ENCODE measurements around the gene EXOC6. TPM values are rescaled to one million over a fixed set of nuclear protein-coding genes. Genes with fewer than 3 reads are reported as not detected.

The EXOC6 gene
- total and polyA plus RNA-seq, 10 of the 15 experiments (the other 5 are each of a cell fraction or from before 2014, with no cell fraction given) = 7.6 to 53.8 (median 13.3) TPM

DNA sequence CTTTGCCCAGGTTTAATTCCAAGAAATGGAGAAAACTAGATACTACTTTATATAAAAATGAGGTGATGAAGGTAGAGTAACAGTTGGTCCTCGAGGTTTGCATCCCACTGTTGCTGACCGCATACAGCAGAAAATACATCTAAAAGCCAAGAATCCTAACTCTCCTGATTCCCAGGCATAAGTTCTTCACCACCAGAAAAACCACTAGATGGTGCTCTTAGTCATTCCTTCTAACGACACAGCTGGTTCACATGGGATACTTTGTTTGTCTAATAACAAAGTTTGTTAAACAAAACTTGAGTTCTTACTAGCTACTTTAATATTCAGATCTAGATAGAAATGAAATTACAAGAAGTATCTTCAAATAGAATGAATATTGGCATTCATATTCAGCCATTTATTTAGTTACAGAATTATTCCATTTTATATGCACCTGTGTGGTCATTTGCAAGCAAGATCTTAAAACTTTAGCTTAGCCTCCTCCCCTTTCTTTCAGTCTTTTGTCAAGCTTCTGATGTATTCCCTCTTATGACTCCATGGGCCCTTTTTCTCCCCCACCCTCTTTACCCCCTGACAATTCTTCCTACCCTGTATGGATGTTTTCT lies 158.2 kb downstream of the EXOC6 start:
- FAIRE-seq (no peak), ATAC-seq (peak; percentile 49; the same call in 1 of the 3 replicates), DNase-seq (ENCODE audit: low read depth, low spot score) (no peak)
- Histone ChIP-seq H3K79me2 (ENCODE audit: control insufficient read depth, insufficient read depth, low read length) (no peaks in the 10 kb centered on the region), H3K9me3 (replicated peaks; ENCODE audit: control insufficient read depth, insufficient read depth, low read length) (no peaks in the 10 kb centered on the region), H3K9ac (ENCODE audit: control insufficient read depth, insufficient read depth, low read length) (no peak overlapping the region), H2AFZ (ENCODE audit: control insufficient read depth, low read depth, low read length) (no peak overlapping the region), H3K36me3 (ENCODE audit: control insufficient read depth in 2 of 2, insufficient read depth in 2 of 2, low read length in 1 of 2) (no peaks in the 10 kb centered on the region), H3K4me1 (ENCODE audit: control insufficient read depth, insufficient read depth, low read length) (no peaks in the 10 kb centered on the region), H4K20me1 (ENCODE audit: control insufficient read depth, insufficient read depth) (no peaks in the 10 kb centered on the region), H3K27ac (ENCODE audit: control insufficient read depth, insufficient read depth) (no peak overlapping the region), H3K27me3 (replicated peaks in 1 of 2; ENCODE audit: control insufficient read depth in 2 of 2, insufficient read depth in 2 of 2, low read length in 1 of 2) (no peaks in the 10 kb centered on the region), H3K4me2 (ENCODE audit: control insufficient read depth, insufficient read depth) (no peak overlapping the region), H3K4me3 (no peak overlapping the region)
- intact Hi-C loops (cut with micrococcal nuclease; ENCODE audit: unreplicated experiment) = loop anchor here (2.0 kb wide), 1 partner anchor 346 kb away; no protein-coding TSS in a partner anchor
- WGBS (ENCODE audit: insufficient coverage, insufficient replicate concordance, low lambda C conversion rate, missing lambda C conversion rate) = 14% methylated on average over 3 of the region's 3 CpGs
- no TSS peak for BruUV-seq (replicated peaks)
- in situ Hi-C loops (cut with MboI) = no loop called here
- ChIA-PET RAD21 (ENCODE audit: unreplicated experiment) (interaction anchor here (1.1 kb wide), 1 partner anchor 346 kb away, joined by 4 read pairs; no protein-coding TSS in a partner anchor), SMC1A (ENCODE audit: uncharacterized antibody, unreplicated experiment) (interaction anchor here (0.8 to 1.9 kb wide), 9 partner anchors 11 to 1069 kb away, joined by 3 to 7 read pairs (median 3); no protein-coding TSS in a partner anchor), CTCF (interaction anchor here (0.6 to 2.6 kb wide), 25 partner anchors 9 to 374 kb away, joined by 3 to 10 read pairs (median 4); no protein-coding TSS in a partner anchor), POLR2A (no interaction called here)
- TF ChIP-seq RAD21 (IDR thresholded peaks at IDR 0.05; ENCODE audit: insufficient read depth, low read depth, low read length) = peak; percentile 62
- TF ChIP-seq, protein P1, sequence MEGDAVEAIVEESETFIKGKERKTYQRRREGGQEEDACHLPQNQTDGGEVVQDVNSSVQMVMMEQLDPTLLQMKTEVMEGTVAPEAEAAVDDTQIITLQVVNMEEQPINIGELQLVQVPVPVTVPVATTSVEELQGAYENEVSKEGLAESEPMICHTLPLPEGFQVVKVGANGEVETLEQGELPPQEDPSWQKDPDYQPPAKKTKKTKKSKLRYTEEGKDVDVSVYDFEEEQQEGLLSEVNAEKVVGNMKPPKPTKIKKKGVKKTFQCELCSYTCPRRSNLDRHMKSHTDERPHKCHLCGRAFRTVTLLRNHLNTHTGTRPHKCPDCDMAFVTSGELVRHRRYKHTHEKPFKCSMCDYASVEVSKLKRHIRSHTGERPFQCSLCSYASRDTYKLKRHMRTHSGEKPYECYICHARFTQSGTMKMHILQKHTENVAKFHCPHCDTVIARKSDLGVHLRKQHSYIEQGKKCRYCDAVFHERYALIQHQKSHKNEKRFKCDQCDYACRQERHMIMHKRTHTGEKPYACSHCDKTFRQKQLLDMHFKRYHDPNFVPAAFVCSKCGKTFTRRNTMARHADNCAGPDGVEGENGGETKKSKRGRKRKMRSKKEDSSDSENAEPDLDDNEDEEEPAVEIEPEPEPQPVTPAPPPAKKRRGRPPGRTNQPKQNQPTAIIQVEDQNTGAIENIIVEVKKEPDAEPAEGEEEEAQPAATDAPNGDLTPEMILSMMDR (IDR thresholded peaks at IDR 0.05 in 2 of 3, conservative IDR thresholded peaks at IDR 0.05 in 1 of 3; ENCODE audit: control insufficient read depth in 2 of 3, extremely low read depth in 1 of 3, insufficient read depth in 1 of 3, low read depth in 3 of 3, low read length in 3 of 3) = peak; percentile 51 to 52 (median 52); a peak in 4 of 6 replicates
- TF ChIP-seq ATF7 (IDR thresholded peaks at IDR 0.05; ENCODE audit: low read depth) = no peak
- TF ChIP-seq SMC3 (IDR thresholded peaks at IDR 0.05; ENCODE audit: borderline replicate concordance, low read length) = peak; percentile 45; the same call in 1 of the 2 replicates
